Right lobe of liver (tissue), 4 donors: Measurements from ENCODE around the gene OR1K1.

ENCODE experiments used
- POLR2A ChIP-seq: fragments of 450-650 bp; IDR thresholded peaks from one replicate; pipeline ENCODE4 v1.6.1; 2017; ENCODE audit warnings: antibody characterized with exemption, mild to moderate bottlenecking
- TF ChIP-seq, protein P1 (sequence below), 4 donors: fragments of 200-600 bp in 3 of 4; fragments of 450-650 bp in 1 of 4; IDR thresholded peaks; one replicate each; pipeline versions ENCODE4 v1.5.1 to v1.8.0; 2016 to 2022; ENCODE audit warnings: antibody characterized with exemption in 4 of 4, mild to moderate bottlenecking in 2 of 4
- donor health status: DM: no; HTN: no; CAD: no.
- donor health status: DM: no; HTN: no; CAD: no.
- donor health status: DM: no; HTN: yes; CAD: no.

DNA sequence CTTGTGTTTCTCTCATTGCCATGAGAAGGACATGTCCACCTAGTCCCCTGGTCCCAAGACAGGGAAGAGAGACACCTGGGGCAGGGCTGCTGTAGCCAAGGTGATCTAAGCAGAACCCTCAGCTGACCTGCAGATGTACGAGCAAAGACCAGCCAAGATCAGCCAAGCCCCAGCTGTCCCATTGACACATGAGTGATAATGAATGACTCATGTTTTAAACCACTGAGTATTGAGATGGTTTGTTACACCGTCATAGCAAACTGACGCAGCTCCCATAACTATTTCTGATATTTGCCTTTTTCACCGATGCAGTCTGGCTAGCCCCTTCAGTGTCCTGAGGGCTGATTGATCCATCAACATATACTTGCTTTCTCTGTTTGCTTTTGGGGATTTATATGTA is 6.7 kb downstream of the OR1K1 start:
- TF ChIP-seq POLR2A, result no peak
- TF ChIP-seq, protein P1, sequence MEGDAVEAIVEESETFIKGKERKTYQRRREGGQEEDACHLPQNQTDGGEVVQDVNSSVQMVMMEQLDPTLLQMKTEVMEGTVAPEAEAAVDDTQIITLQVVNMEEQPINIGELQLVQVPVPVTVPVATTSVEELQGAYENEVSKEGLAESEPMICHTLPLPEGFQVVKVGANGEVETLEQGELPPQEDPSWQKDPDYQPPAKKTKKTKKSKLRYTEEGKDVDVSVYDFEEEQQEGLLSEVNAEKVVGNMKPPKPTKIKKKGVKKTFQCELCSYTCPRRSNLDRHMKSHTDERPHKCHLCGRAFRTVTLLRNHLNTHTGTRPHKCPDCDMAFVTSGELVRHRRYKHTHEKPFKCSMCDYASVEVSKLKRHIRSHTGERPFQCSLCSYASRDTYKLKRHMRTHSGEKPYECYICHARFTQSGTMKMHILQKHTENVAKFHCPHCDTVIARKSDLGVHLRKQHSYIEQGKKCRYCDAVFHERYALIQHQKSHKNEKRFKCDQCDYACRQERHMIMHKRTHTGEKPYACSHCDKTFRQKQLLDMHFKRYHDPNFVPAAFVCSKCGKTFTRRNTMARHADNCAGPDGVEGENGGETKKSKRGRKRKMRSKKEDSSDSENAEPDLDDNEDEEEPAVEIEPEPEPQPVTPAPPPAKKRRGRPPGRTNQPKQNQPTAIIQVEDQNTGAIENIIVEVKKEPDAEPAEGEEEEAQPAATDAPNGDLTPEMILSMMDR (IDR thresholded peaks at IDR 0.05), result no peak
